Cardiac fibroblast (primary cell): Measurements from ENCODE around the gene UBE2Q1.

Source experiments
- DNase-seq, 2 donors: peaks; one replicate each; pipeline versions ENCODE4 v3.0.0 to v3.0.0-alpha.2; 2010; ENCODE audit warnings: low read depth in 2 of 2
- H3K4me3 ChIP-seq, 2 donors: replicated peaks in 1 of 2; 1 replicate in 1 of 2; 2 replicates in 1 of 2; pipeline ENCODE4 v1.5.1; 2011; ENCODE audit warnings: low read depth in 2 of 2, low read length in 2 of 2, mild to moderate bottlenecking in 2 of 2, moderate library complexity in 1 of 2
- TF ChIP-seq, protein P1 (sequence below): IDR thresholded peaks from one replicate; pipeline ENCODE4 v1.5.1; 2011; ENCODE audit warnings: low read depth, mild to moderate bottlenecking, low read length, inconsistent platforms

The UBE2Q1 gene

DNA sequence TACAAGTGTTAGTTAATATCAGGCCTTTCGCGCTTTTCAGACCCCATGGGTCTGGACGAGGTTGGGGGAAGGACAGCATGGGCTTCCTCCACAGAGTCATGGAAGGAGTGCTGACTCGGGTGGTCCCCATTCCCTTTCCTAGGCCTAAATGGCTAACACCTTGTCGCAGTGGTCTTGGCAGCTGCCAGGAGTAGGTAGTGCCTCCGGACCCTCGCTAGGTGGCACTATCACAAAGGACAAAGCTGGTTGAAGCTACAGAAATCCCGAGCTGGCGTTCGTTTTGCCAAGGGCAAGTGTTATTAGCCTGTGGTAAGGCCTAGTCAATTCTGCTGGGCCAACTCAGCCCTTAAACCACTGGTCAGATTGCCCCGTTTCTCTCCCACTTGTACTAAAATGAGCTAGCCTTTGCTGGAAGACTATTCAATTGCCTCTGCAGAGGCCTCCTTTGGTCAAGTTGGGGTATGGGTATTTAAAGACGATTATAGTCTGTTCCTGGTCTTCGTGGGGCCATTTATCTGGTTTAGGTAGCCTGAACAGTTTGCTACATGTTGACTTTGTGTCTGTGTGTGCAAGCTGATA is 1.1 kb upstream of the UBE2Q1 start:
- TF ChIP-seq, protein P1, sequence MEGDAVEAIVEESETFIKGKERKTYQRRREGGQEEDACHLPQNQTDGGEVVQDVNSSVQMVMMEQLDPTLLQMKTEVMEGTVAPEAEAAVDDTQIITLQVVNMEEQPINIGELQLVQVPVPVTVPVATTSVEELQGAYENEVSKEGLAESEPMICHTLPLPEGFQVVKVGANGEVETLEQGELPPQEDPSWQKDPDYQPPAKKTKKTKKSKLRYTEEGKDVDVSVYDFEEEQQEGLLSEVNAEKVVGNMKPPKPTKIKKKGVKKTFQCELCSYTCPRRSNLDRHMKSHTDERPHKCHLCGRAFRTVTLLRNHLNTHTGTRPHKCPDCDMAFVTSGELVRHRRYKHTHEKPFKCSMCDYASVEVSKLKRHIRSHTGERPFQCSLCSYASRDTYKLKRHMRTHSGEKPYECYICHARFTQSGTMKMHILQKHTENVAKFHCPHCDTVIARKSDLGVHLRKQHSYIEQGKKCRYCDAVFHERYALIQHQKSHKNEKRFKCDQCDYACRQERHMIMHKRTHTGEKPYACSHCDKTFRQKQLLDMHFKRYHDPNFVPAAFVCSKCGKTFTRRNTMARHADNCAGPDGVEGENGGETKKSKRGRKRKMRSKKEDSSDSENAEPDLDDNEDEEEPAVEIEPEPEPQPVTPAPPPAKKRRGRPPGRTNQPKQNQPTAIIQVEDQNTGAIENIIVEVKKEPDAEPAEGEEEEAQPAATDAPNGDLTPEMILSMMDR: peak; percentile 89
- H3K4me3 ChIP-seq: peak overlapping the region; percentile 59 to 83
- peak; percentile 95 to 96 for DNase-seq

GRCh38 chr1:154558720-154559465 is 431 bp upstream of the UBE2Q1 start:
- peak overlapping the region; percentile 59 to 83 for H3K4me3 ChIP-seq
- TF ChIP-seq, protein P1: no peak

DNA sequence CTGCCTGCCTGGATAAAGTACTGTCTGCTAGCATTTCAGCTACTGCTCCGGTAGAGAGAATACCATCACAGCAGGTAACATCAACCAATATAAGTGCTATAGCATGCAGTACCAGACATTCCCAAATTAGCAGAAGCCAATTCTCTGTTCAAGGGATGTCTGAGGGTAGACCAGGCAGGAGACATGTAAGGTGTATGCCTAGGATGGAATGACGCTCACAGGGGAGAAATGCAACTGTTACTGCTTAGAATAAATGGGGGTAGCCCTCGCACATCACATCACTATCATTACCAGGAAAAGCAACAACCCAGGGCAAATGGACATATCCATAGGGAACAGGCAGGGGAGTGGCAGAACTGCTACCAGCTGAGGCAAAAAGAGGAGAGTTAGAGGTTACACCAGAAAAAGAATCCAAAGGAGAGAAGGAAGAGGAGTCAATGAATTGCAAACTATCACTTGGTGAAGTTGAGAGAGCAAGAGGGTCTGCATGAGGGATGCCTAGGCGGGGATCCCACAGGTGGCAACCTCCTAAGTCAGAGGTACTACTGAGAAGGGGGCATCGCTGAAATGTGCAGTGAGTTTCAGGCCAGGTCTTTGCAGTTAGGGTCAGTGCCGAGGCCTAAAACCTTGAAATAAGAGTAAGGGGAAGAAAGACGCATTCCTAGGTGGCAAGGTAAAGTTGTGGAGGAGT is 1.1 kb downstream of the UBE2Q1 start:
- DNase-seq: no peak
- H3K4me3 ChIP-seq: peak overlapping the region; percentile 79 to 83
- TF ChIP-seq, protein P1: no peak

More at GRCh38 chr1:154558720-154559465, 431 bp upstream of the UBE2Q1 start:
- peak; percentile 98 to 100 for DNase-seq

GRCh38 chr1:154556422-154556821 is 2.0 kb downstream of the UBE2Q1 start:
- TF ChIP-seq, protein P1: no peak
- H3K4me3 ChIP-seq: peak overlapping the region; percentile 79 to 83
- peak; percentile 22 to 59 for DNase-seq

- TF ChIP-seq, protein P1: no peak
- no peak overlapping the region for H3K4me3 ChIP-seq
- no peak for DNase-seq
Measured at GRCh38 chr1:154553056-154554030, 5.1 kb downstream of the UBE2Q1 start.

DNA sequence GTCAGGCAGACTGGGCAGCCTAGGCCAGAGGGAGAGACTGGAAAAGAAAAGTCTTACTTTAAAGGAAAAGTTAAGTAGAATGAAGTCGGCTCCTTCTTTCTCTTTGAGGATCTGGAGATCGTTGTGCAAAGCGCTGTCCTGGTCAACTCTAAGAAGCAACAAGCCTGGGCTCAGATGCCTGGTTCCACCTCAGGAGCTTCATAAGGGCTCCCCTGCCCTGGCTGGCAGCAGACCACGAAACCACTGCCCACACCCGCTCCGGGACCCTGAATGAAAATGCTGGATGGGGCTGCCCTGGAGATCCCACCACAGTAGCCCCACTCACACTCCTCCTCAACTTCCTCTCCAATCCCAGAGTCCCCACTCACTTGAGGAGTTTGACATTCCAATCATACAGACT is 6.4 kb downstream of the UBE2Q1 start:
- H3K4me3 ChIP-seq: no peak overlapping the region
- DNase-seq: no peak
- TF ChIP-seq, protein P1: no peak
